B cell (primary cell): ENCODE measurements around the gene CIC.

Experiments used
- CTCF ChIP-seq: fragments of 200-600 bp; IDR thresholded peaks from one replicate; pipeline ENCODE4 v1.8.0; 2022; ENCODE audit warnings: antibody characterized with exemption, mild to moderate bottlenecking
- EZH2 ChIP-seq: IDR thresholded peaks from 2 replicates; pipeline ENCODE4 v1.6.1; 2012; ENCODE audit warnings: borderline replicate concordance, low read depth, mild to moderate bottlenecking, moderate library complexity, low read length; ENCODE audit not compliant: insufficient read depth, poor library complexity, severe bottlenecking

GRCh38 chr19:42250666-42251531 is 18.2 kb upstream of the CIC start:
- TF ChIP-seq CTCF (no peak), EZH2 (no peak)
